Astrocyte (in vitro differentiated cells and primary cell): ENCODE data around the gene PTPRN2. TPM values are rescaled to one million over a fixed set of nuclear protein-coding genes. Genes with fewer than 3 reads are reported as not detected.

Experiments
- DNase-seq: peaks from one replicate; pipeline ENCODE4 v3.0.0-alpha.2; 2010; ENCODE audit warnings: low read depth
- FAIRE-seq: peaks from 2 replicates; lab custom pipeline; 2011; peaks lifted over from hg19 to GRCh38; lab: Jason Lieb, UNC
- H2AFZ ChIP-seq: 2 replicates; pipeline ENCODE4 v1.6.0; 2012; ENCODE audit warnings: low read depth, low read length, inconsistent platforms
- H3K27ac ChIP-seq: 2 replicates; pipeline ENCODE4 v1.5.1; 2011; ENCODE audit warnings: low read depth, low read length, inconsistent platforms
- H3K27me3 ChIP-seq: 2 replicates; pipeline ENCODE4 v1.6.0; 2011; ENCODE audit warnings: low read length, inconsistent platforms; ENCODE audit not compliant: insufficient read depth
- H3K36me3 ChIP-seq: 2 replicates; pipeline ENCODE4 v1.5.1; 2011; ENCODE audit warnings: low read length, inconsistent platforms; ENCODE audit not compliant: insufficient read depth
- H3K4me1 ChIP-seq: 2 replicates; pipeline ENCODE4 v1.5.1; 2011; ENCODE audit warnings: low read length, inconsistent platforms; ENCODE audit not compliant: insufficient read depth
- H3K4me2 ChIP-seq: 2 replicates; pipeline ENCODE4 v1.6.0; 2012; ENCODE audit warnings: low read length, inconsistent platforms
- H3K4me3 ChIP-seq: 2 replicates; pipeline ENCODE4 v1.5.1; 2011; ENCODE audit warnings: low read depth, mild to moderate bottlenecking, low read length, inconsistent platforms; ENCODE audit not compliant: insufficient read depth
- H3K79me2 ChIP-seq: 2 replicates; pipeline ENCODE4 v1.6.0; 2012; ENCODE audit warnings: mild to moderate bottlenecking, low read length, inconsistent platforms; ENCODE audit not compliant: insufficient read depth
- H3K9ac ChIP-seq: 2 replicates; pipeline ENCODE4 v1.6.0; 2012; ENCODE audit warnings: mild to moderate bottlenecking, low read length, inconsistent platforms
- H3K9me3 ChIP-seq: 2 replicates; pipeline ENCODE4 v1.5.1; 2012; ENCODE audit warnings: low read depth, mild to moderate bottlenecking, low read length, inconsistent platforms; ENCODE audit not compliant: insufficient read depth
- H4K20me1 ChIP-seq: 2 replicates; pipeline ENCODE4 v1.6.0; 2012; ENCODE audit warnings: low read length, inconsistent platforms; ENCODE audit not compliant: insufficient read depth
- H3K27ac Mint-ChIP-seq: one replicate; pipeline ENCODE4 v1.8.0; 2021; ENCODE audit warnings: mild to moderate bottlenecking, mixed read lengths; ENCODE audit not compliant: unreplicated experiment
- H3K27me3 Mint-ChIP-seq: one replicate; pipeline ENCODE4 v1.8.0; 2021; ENCODE audit warnings: low read depth, mixed read lengths; ENCODE audit not compliant: unreplicated experiment
- H3K36me3 Mint-ChIP-seq: one replicate; pipeline ENCODE4 v1.8.0; 2021; ENCODE audit warnings: low read depth, mixed read lengths; ENCODE audit not compliant: unreplicated experiment
- H3K4me1 Mint-ChIP-seq: one replicate; pipeline ENCODE4 v1.8.0; 2021; ENCODE audit warnings: low read depth, mixed read lengths; ENCODE audit not compliant: unreplicated experiment
- H3K4me3 Mint-ChIP-seq: one replicate; pipeline ENCODE4 v1.8.0; 2021; ENCODE audit warnings: mild to moderate bottlenecking, moderate library complexity, mixed read lengths; ENCODE audit not compliant: unreplicated experiment
- H3K9me3 Mint-ChIP-seq: one replicate; pipeline ENCODE4 v1.8.0; 2021; ENCODE audit warnings: mild to moderate bottlenecking, mixed read lengths; ENCODE audit not compliant: unreplicated experiment
- CTCF ChIP-seq: IDR thresholded peaks from 2 replicates; pipeline ENCODE4 v1.5.1; 2011; ENCODE audit warnings: low read depth, mild to moderate bottlenecking, inconsistent platforms, low read length, moderate library complexity; ENCODE audit not compliant: insufficient read depth
- EZH2 ChIP-seq: IDR thresholded peaks from 2 replicates; pipeline ENCODE4 v1.6.1; 2012; ENCODE audit warnings: mild to moderate bottlenecking, low read length, inconsistent platforms; ENCODE audit not compliant: insufficient read depth
- total RNA-seq: library from RNA; stranded (reverse); gene quantifications from 2 replicates; pipeline ENCODE4 v1.2.1, GENCODE V29; 2021

PTPRN2 gene
- total RNA-seq, 1 donor from 2014 or later = 0.09 TPM

DNA sequence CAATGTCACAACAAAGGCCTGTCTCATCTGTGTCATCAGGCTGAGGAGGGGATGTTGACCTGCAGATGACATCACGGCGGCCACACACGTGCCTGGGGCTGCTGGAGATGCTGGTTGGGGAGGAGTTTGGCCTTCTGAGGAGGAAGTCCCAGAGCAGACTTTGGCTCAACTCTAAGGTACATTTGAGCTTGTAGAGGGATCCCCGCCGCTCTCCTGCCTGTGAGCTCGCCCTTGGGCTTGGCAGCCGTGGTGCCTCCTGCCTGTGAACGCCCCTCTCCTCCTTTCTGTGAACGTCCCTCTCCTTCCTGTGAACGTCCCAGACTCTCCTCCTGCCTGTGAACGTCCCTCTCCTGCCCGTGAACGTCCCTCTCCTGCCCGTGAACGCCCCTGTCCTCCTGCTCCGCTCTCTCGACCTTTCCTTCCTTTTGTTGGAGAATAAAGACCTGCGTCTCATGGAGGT lies 1074.4 kb downstream of the PTPRN2 start:
- H3K36me3 Mint-ChIP-seq = no peaks in the 10 kb centered on the region
- H2AFZ ChIP-seq = no peak overlapping the region
- no peak for FAIRE-seq

DNA sequence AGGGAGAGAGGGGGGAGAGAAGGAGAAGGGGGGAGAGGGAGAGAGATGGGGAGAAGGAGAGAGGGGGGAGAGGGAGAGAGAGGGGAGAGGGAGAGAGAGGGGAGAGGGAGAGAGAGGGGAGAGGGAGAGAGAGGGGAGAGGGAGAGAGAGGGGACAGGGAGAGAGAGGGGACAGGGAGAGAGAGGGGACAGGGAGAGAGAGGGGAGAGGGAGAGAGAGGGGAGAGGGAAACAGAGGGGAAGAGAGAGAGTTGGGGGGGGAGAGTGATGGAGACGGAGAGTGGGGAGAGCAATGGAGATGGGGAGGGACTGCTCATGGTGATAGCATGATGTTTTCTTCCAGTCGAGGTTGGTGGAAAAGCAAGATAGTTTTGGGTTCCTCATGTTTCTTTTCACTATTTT lies 1078.4 kb downstream of the PTPRN2 start:
- Mint-ChIP-seq H3K27ac (no peak overlapping the region), H3K9me3 (peaks cover 13% of the 10 kb centered on the region), H3K4me3 (no peak overlapping the region), H3K4me1 (no peaks in the 10 kb centered on the region), H3K36me3 (no peaks in the 10 kb centered on the region), H3K27me3 (no peaks in the 10 kb centered on the region)
- no peaks in the 10 kb centered on the region for H3K4me1 ChIP-seq
- TF ChIP-seq EZH2 (no peak), CTCF (no peak)
- FAIRE-seq = no peak
- H3K9ac ChIP-seq = no peak overlapping the region
- H3K27ac ChIP-seq = no peak overlapping the region
- H3K9me3 ChIP-seq = no peaks in the 10 kb centered on the region
- no peak for DNase-seq
- no peaks in the 10 kb centered on the region for H3K27me3 ChIP-seq
- H3K4me2 ChIP-seq = no peak overlapping the region
- no peaks in the 10 kb centered on the region for H3K79me2 ChIP-seq
- H2AFZ ChIP-seq = no peak overlapping the region
- no peaks in the 10 kb centered on the region for H3K36me3 ChIP-seq
- H3K4me3 ChIP-seq = no peak overlapping the region
- H4K20me1 ChIP-seq = no peaks in the 10 kb centered on the region

More for the DNA sequence above, 1074.4 kb downstream of the PTPRN2 start:
- H3K36me3 ChIP-seq = no peaks in the 10 kb centered on the region
- Mint-ChIP-seq H3K27me3 (no peaks in the 10 kb centered on the region), H3K4me3 (no peak overlapping the region), H3K27ac (peak overlapping the region; percentile 41), H3K4me1 (no peaks in the 10 kb centered on the region), H3K9me3 (peaks cover 16% of the 10 kb centered on the region)
- no peak for DNase-seq
- no peaks in the 10 kb centered on the region for H4K20me1 ChIP-seq
- no peak overlapping the region for H3K4me2 ChIP-seq
- H3K27me3 ChIP-seq = no peaks in the 10 kb centered on the region
- no peaks in the 10 kb centered on the region for H3K9me3 ChIP-seq
- no peaks in the 10 kb centered on the region for H3K79me2 ChIP-seq
- no peaks in the 10 kb centered on the region for H3K4me1 ChIP-seq
- no peak overlapping the region for H3K27ac ChIP-seq
- TF ChIP-seq CTCF (no peak), EZH2 (no peak)
- H3K9ac ChIP-seq = no peak overlapping the region
- no peak overlapping the region for H3K4me3 ChIP-seq

- no peak overlapping the region for H3K4me3 Mint-ChIP-seq
- no peak overlapping the region for H3K27ac ChIP-seq
Observed at GRCh38 chr7:157508477-157508881, 1079.1 kb downstream of the PTPRN2 start.

More at GRCh38 chr7:157508477-157508881, 1079.1 kb downstream of the PTPRN2 start:
- H3K9me3 ChIP-seq = no peaks in the 10 kb centered on the region
- no peak overlapping the region for H3K9ac ChIP-seq
- H3K4me1 ChIP-seq = no peaks in the 10 kb centered on the region
- no peaks in the 10 kb centered on the region for H3K27me3 ChIP-seq
- Mint-ChIP-seq H3K36me3 (no peaks in the 10 kb centered on the region), H3K9me3 (peaks cover 13% of the 10 kb centered on the region), H3K4me1 (no peaks in the 10 kb centered on the region), H3K27ac (no peak overlapping the region), H3K27me3 (no peaks in the 10 kb centered on the region)
- no peaks in the 10 kb centered on the region for H3K36me3 ChIP-seq
- no peak overlapping the region for H3K4me3 ChIP-seq
- no peak for DNase-seq
- H3K79me2 ChIP-seq = no peaks in the 10 kb centered on the region
- no peak for FAIRE-seq
- H4K20me1 ChIP-seq = no peaks in the 10 kb centered on the region
- TF ChIP-seq CTCF (no peak), EZH2 (no peak)
- H2AFZ ChIP-seq = no peak overlapping the region
- no peak overlapping the region for H3K4me2 ChIP-seq
